SK-N-SH (cell line): ENCODE data around the gene BTBD3.

Experiments used
- EZH2phosphoT487 ChIP-seq: fragments of 200-600 bp; sonication (generic); IDR thresholded peaks from 2 replicates; pipeline ENCODE4 v1.6.1; 2017; ENCODE audit warnings: low read depth, mixed run types, mild to moderate bottlenecking, antibody characterized with exemption, moderate library complexity, borderline replicate concordance
- FOSL2 ChIP-seq: IDR thresholded peaks from 2 replicates; pipeline ENCODE4 v1.4.0; 2012; ENCODE audit warnings: low read depth, mild to moderate bottlenecking, moderate library complexity, borderline replicate concordance
- FOXJ3 ChIP-seq: sonication (generic); formaldehyde crosslinking; IDR thresholded peaks from 2 replicates; pipeline ENCODE4 v1.5.1; 2020; ENCODE audit warnings: mild to moderate bottlenecking, missing genetic modification reagents
- GABPA ChIP-seq: IDR thresholded peaks from 2 replicates; pipeline ENCODE4 v1.4.0; 2012; ENCODE audit warnings: low read depth, mild to moderate bottlenecking
- POLR2AphosphoS5 ChIP-seq: IDR thresholded peaks from 2 replicates; pipeline ENCODE4 v1.6.1; 2012; ENCODE audit warnings: low read depth, low read length
- RAD21 ChIP-seq: IDR thresholded peaks from 2 replicates; pipeline ENCODE4 v1.6.1; 2012; ENCODE audit warnings: mild to moderate bottlenecking, low read length
- SIN3A ChIP-seq: IDR thresholded peaks from 2 replicates; pipeline ENCODE4 v1.6.1; 2012; ENCODE audit warnings: low read depth, mild to moderate bottlenecking, low read length, moderate library complexity, borderline replicate concordance
- SMC3 ChIP-seq: IDR thresholded peaks from 2 replicates; pipeline ENCODE4 v1.6.1; 2012; ENCODE audit warnings: low read depth, low read length, improper control_type of control experiment
- TAF1 ChIP-seq: IDR thresholded peaks from 2 replicates; pipeline ENCODE4 v1.6.1; 2012; ENCODE audit warnings: low read depth, mild to moderate bottlenecking, low read length, moderate library complexity, borderline replicate concordance
- TEAD4 ChIP-seq: IDR thresholded peaks from 2 replicates; pipeline ENCODE4 v1.4.0; 2012; ENCODE audit warnings: mild to moderate bottlenecking, borderline replicate concordance; ENCODE audit not compliant: insufficient read depth
- TF ChIP-seq, protein P1 (sequence below): fragments of 200-600 bp; sonication (generic); IDR thresholded peaks from 2 replicates; pipeline ENCODE4 v1.6.1; 2017; ENCODE audit warnings: antibody characterized with exemption, mild to moderate bottlenecking, moderate library complexity
- TF ChIP-seq, protein P2 (sequence below): IDR thresholded peaks from 2 replicates; pipeline ENCODE4 v1.4.0; 2012; ENCODE audit warnings: low read depth

DNA sequence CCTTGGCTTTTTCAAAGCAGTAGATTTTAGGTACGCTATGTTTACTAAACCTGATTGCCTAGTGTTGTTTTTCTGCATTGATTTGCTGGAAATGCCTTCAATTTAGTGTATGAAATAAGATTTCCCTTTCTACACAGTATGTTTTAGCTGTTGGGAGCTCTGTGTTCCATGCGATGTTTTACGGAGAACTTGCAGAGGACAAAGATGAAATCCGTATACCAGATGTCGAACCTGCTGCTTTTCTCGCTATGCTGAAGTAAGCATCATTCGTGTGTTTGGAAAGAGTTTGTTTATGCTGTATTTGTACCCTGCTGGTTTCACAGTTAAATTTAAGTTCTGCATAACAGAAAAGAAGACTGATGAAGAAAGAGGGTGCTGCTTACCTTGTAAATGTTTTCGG lies 1.9 kb downstream of the BTBD3 start:
- TF ChIP-seq, protein P1, sequence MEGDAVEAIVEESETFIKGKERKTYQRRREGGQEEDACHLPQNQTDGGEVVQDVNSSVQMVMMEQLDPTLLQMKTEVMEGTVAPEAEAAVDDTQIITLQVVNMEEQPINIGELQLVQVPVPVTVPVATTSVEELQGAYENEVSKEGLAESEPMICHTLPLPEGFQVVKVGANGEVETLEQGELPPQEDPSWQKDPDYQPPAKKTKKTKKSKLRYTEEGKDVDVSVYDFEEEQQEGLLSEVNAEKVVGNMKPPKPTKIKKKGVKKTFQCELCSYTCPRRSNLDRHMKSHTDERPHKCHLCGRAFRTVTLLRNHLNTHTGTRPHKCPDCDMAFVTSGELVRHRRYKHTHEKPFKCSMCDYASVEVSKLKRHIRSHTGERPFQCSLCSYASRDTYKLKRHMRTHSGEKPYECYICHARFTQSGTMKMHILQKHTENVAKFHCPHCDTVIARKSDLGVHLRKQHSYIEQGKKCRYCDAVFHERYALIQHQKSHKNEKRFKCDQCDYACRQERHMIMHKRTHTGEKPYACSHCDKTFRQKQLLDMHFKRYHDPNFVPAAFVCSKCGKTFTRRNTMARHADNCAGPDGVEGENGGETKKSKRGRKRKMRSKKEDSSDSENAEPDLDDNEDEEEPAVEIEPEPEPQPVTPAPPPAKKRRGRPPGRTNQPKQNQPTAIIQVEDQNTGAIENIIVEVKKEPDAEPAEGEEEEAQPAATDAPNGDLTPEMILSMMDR, result no peak
- no peak for TF ChIP-seq TAF1
- TF ChIP-seq FOSL2, result no peak
- TF ChIP-seq POLR2AphosphoS5, result no peak
- TF ChIP-seq GABPA, result no peak
- TF ChIP-seq, protein P2, sequence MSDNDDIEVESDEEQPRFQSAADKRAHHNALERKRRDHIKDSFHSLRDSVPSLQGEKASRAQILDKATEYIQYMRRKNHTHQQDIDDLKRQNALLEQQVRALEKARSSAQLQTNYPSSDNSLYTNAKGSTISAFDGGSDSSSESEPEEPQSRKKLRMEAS, result no peak
- no peak for TF ChIP-seq SMC3
- no peak for TF ChIP-seq RAD21
- TF ChIP-seq SIN3A, result no peak
- TF ChIP-seq FOXJ3, result no peak
- no peak for TF ChIP-seq EZH2phosphoT487
- TF ChIP-seq TEAD4, result no peak
